Astrocyte (in vitro differentiated cells and primary cell): ENCODE results near the gene ZER1.

Experiments
- CTCF ChIP-seq: IDR thresholded peaks from 2 replicates; pipeline ENCODE4 v1.5.1; 2011; ENCODE audit warnings: low read depth, mild to moderate bottlenecking, inconsistent platforms, low read length, moderate library complexity; ENCODE audit not compliant: insufficient read depth
- EZH2 ChIP-seq: IDR thresholded peaks from 2 replicates; pipeline ENCODE4 v1.6.1; 2012; ENCODE audit warnings: mild to moderate bottlenecking, low read length, inconsistent platforms; ENCODE audit not compliant: insufficient read depth

- TF ChIP-seq EZH2 = no peak
- TF ChIP-seq CTCF = no peak
Observed at GRCh38 chr9:128729766-128730517, 41.8 kb downstream of the ZER1 start.
